DOHH2 (cell line): ENCODE data around the gene FBXL14.

Experiments
- H3F3A ChIP-seq: fragments of 200-600 bp; sonication (generic), shearing (Covaris generic); 2 replicates; pipeline ENCODE4 v1.6.0; 2016; ENCODE audit warnings: antibody characterized with exemption, mild to moderate bottlenecking; ENCODE audit not compliant: control insufficient read depth, insufficient read depth
- H3K27ac ChIP-seq: fragments of 200-600 bp; sonication (generic); 2 replicates; pipeline ENCODE4 v1.5.1; 2014; ENCODE audit warnings: low read depth, mild to moderate bottlenecking, low read length, moderate library complexity
- H3K27me3 ChIP-seq: fragments of 200-600 bp; sonication (generic); 2 replicates; pipeline ENCODE4 v1.6.1; 2014; ENCODE audit warnings: mild to moderate bottlenecking, low read length, mixed read lengths; ENCODE audit not compliant: control insufficient read depth
- H3K36me3 ChIP-seq: fragments of 200-600 bp; sonication (generic); 2 replicates; pipeline ENCODE4 v1.6.1; 2014; ENCODE audit warnings: mild to moderate bottlenecking, low read length, moderate library complexity, mixed read lengths; ENCODE audit not compliant: control insufficient read depth
- H3K4me1 ChIP-seq: fragments of 200-600 bp; sonication (generic); 2 replicates; pipeline ENCODE4 v1.6.1; 2014; ENCODE audit warnings: mild to moderate bottlenecking, low read length, mixed read lengths; ENCODE audit not compliant: control insufficient read depth
- H3K4me2 ChIP-seq: fragments of 200-600 bp; sonication (generic); 2 replicates; pipeline ENCODE4 v1.6.0; 2014; ENCODE audit warnings: mild to moderate bottlenecking, low read length, moderate library complexity
- H3K4me3 ChIP-seq: fragments of 200-600 bp; sonication (generic); 2 replicates; pipeline ENCODE4 v1.5.1; 2014; ENCODE audit warnings: mild to moderate bottlenecking, low read length, mixed read lengths
- H3K79me2 ChIP-seq: fragments of 200-600 bp; sonication (generic); 2 replicates; pipeline ENCODE4 v1.6.1; 2014; ENCODE audit warnings: mild to moderate bottlenecking, low read length, mixed read lengths; ENCODE audit not compliant: control insufficient read depth
- H3K9me2 ChIP-seq: fragments of 200-600 bp; sonication (generic); replicated peaks from 2 replicates; pipeline ENCODE4 v1.6.1; 2014; ENCODE audit warnings: mild to moderate bottlenecking, low read length, mixed read lengths; ENCODE audit not compliant: control insufficient read depth
- H3K9me3 ChIP-seq: fragments of 200-600 bp; sonication (generic); 2 replicates; pipeline ENCODE4 v1.6.1; 2014; ENCODE audit warnings: antibody characterized with exemption, low read length, mixed read lengths; ENCODE audit not compliant: control insufficient read depth, insufficient read depth
- H4K20me1 ChIP-seq: fragments of 200-600 bp; sonication (generic); 2 replicates; pipeline ENCODE4 v1.6.0; 2014; ENCODE audit warnings: low read depth, mild to moderate bottlenecking, antibody characterized with exemption, low read length, moderate library complexity; ENCODE audit not compliant: control insufficient read depth, insufficient read depth
- CTCF ChIP-seq: fragments of 200-600 bp; sonication (generic); IDR thresholded peaks from one replicate; pipeline ENCODE4 v1.5.1; 2014; ENCODE audit warnings: antibody characterized with exemption, mild to moderate bottlenecking, low read depth, low read length; ENCODE audit not compliant: poor library complexity, severe bottlenecking
- EZH2phosphoT487 ChIP-seq: fragments of 200-600 bp; sonication (generic); IDR thresholded peaks from 2 replicates; pipeline ENCODE4 v1.6.1; 2017; ENCODE audit warnings: borderline replicate concordance, mild to moderate bottlenecking, antibody characterized with exemption, low read length, moderate library complexity, mixed read lengths

The FBXL14 gene

DNA sequence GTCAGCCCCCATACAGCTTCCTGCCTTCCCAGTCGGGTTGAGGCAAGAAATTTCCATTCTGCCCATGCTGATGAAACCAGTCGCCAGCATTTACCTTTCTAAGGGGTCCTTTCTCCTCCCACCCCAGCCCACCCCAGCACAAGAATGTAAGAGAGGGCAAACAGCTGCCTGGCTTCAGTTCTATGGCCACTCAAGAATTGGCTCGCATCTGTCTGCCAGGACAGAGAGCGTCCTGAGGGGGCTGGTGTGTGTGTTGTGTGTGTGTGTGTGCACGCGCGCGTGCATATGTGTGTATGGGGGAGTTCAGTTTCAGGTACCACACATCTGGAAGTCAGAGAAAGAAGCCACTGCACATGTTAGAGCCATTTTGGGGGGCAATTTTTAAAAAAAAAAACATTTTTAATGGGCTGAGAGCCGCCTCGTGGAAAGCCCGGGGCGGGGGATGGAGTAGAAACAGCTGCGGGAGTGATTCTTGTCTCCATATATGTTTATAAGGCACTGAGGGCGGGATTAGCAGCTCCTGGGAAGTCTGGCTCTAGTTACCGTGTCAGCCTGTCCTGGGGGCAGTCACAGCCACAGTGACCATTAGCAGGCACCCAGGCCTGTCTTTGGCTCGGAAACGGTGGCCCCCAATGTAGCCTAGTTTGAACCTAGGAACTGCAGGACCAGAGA, 34.4 kb upstream of the FBXL14 start, which contains the start of gene WNT5B:
TSS of gene WNT5B (plus strand) at position 566 of the 672 bp plus-strand sequence. CDS start 2,124 bp downstream, outside the sequence.
- peaks cover 58% of the 10 kb centered on the region for H3K27me3 ChIP-seq
- H3F3A ChIP-seq: no peaks in the 10 kb centered on the region
- peak within 1 kb of the TSS; percentile 79 for H3K4me2 ChIP-seq

DNA sequence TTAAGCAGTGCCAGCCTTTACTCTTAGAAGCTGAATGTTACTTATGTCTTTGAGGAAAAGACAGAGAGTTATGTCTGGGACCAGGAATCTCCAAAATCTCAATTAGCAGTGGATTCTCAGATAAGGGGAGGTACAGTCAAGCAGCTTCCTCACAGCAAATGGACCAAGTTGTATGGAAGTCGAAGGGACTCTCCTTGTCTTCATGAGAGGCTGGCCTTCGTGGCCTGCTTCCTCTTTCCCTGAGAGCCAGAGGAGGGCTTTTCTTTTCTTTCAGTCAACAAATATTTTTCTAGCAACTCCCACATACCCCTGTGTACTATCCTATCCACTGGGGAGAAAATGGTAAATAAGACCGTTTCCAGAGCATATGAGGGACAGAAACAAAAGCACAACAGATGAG, 28.0 kb upstream of the FBXL14 start:
- H3K27me3 ChIP-seq: peaks cover 24% of the 10 kb centered on the region
- no peaks in the 10 kb centered on the region for H3F3A ChIP-seq
- no peaks in the 10 kb centered on the region for H3K4me1 ChIP-seq
- H3K79me2 ChIP-seq: no peaks in the 10 kb centered on the region
- no peak overlapping the region for H3K27ac ChIP-seq
- no peaks in the 10 kb centered on the region for H3K36me3 ChIP-seq
- H3K9me3 ChIP-seq: no peaks in the 10 kb centered on the region
- no peaks in the 10 kb centered on the region for H4K20me1 ChIP-seq
- no peak overlapping the region for H3K4me3 ChIP-seq
- no peaks in the 10 kb centered on the region for H3K9me2 ChIP-seq
- no peak for TF ChIP-seq CTCF
- TF ChIP-seq EZH2phosphoT487: no peak
- H3K4me2 ChIP-seq: no peak overlapping the region

More for the DNA sequence above, 34.4 kb upstream of the FBXL14 start, which contains the start of gene WNT5B:
- no peaks in the 10 kb centered on the region for H3K36me3 ChIP-seq
- no peaks in the 10 kb centered on the region for H3K79me2 ChIP-seq
- TF ChIP-seq CTCF (no peak), EZH2phosphoT487 (no peak)
- peaks cover 17% of the 10 kb centered on the region for H3K4me1 ChIP-seq
- no peaks in the 10 kb centered on the region for H3K9me3 ChIP-seq
- H3K4me3 ChIP-seq: peak within 1 kb of the TSS; percentile 72
- no peaks in the 10 kb centered on the region for H4K20me1 ChIP-seq
- no peaks in the 10 kb centered on the region for H3K9me2 ChIP-seq
- H3K27ac ChIP-seq: no peak within 1 kb of the TSS

DNA sequence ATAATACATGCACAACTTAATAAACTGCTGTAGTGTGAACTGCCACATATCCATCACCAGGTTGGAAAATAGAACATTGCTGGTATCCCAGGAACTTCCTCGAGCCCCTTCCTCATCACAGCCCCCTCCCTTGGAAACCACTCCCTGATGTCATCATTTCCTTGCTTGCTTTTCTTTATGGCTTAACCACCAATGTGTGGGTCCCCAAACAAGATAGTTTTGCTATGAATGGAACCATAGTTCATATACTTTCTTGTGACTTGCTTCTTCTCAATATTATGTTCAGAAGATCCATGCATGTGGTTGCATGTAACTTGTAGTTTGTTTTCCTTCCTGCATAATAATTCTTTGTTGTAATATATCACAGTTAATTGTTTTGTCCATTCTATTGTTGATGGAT, 25.7 kb upstream of the FBXL14 start:
- no peak overlapping the region for H3K4me2 ChIP-seq
- TF ChIP-seq EZH2phosphoT487 (no peak), CTCF (no peak)
- no peak overlapping the region for H3K4me3 ChIP-seq
- H3F3A ChIP-seq: no peaks in the 10 kb centered on the region
- H3K36me3 ChIP-seq: no peaks in the 10 kb centered on the region
- H3K9me3 ChIP-seq: no peaks in the 10 kb centered on the region
- H3K79me2 ChIP-seq: no peaks in the 10 kb centered on the region
- H3K27ac ChIP-seq: no peak overlapping the region
- no peaks in the 10 kb centered on the region for H3K9me2 ChIP-seq
- H3K4me1 ChIP-seq: peaks cover 8% of the 10 kb centered on the region
- no peaks in the 10 kb centered on the region for H4K20me1 ChIP-seq
- H3K27me3 ChIP-seq: peaks cover 38% of the 10 kb centered on the region
